T-cell (primary cell): Measurements from ENCODE around the gene SNAP47. TPM values are rescaled to one million over a fixed set of nuclear protein-coding genes. Genes with fewer than 3 reads are reported as not detected.

Experiments
- ATAC-seq, 4 experiments: fragments of 200-7000 bp in 3 of 4; fragments of 150-1000 bp in 1 of 4; cut with Tn5 transposase; replicated peaks in 1 of 4; 1 replicate in 3 of 4; 2 replicates in 1 of 4; pipeline ENCODE4 v1.10.0; 2021; ENCODE audit warnings: moderate library complexity in 3 of 4, mild to moderate bottlenecking in 2 of 4, moderate number of reproducible peaks in 1 of 4
- CTCF ChIA-PET, 2 donors: fragments of 300-600 bp; sonication (Branson Sonifier 250); formaldehyde crosslinking; loops; one replicate each; lab custom pipeline; 2022; ENCODE audit warnings: antibody characterized with exemption in 2 of 2; lab: Charles Lee
- POLR2A ChIA-PET, 2 donors: fragments of 300-600 bp; sonication (Branson Sonifier 250); formaldehyde crosslinking; loops; one replicate each; lab custom pipeline; 2022; ENCODE audit warnings: antibody characterized with exemption in 2 of 2; lab: Charles Lee
- DNase-seq, 35 experiments: peaks; one replicate each; pipeline versions ENCODE4 v3.0.0 to v3.0.0-alpha.2; 2013 to 2023
- H3K27ac ChIP-seq: one replicate; pipeline ENCODE4 v1.5.1; 2013; ENCODE audit warnings: low read length
- H3K27me3 ChIP-seq, 2 experiments: replicated peaks in 1 of 2; 1 replicate in 1 of 2; 2 replicates in 1 of 2; pipeline versions ENCODE4 v1.6.1 to v1.7.0; 2013; ENCODE audit warnings: low read length in 1 of 2, mixed read lengths in 1 of 2; ENCODE audit not compliant: control insufficient read depth in 2 of 2, insufficient read depth in 2 of 2; ENCODE audit errors: extremely low read depth in 1 of 2
- H3K36me3 ChIP-seq, 2 donors: 1 replicate in 1 of 2; 2 replicates in 1 of 2; pipeline versions ENCODE4 v1.6.1 to v1.7.0; 2013; ENCODE audit warnings: low read length in 1 of 2; ENCODE audit not compliant: control insufficient read depth in 2 of 2, insufficient read depth in 1 of 2; ENCODE audit errors: extremely low read depth in 1 of 2
- H3K4me1 ChIP-seq, 2 experiments: 1 replicate in 1 of 2; 2 replicates in 1 of 2; pipeline versions ENCODE4 v1.6.1 to v1.7.0; 2013; ENCODE audit warnings: low read length in 2 of 2, mixed read lengths in 1 of 2; ENCODE audit not compliant: insufficient read depth in 2 of 2, control insufficient read depth in 1 of 2; ENCODE audit errors: extremely low read depth in 1 of 2
- H3K4me3 ChIP-seq, 2 donors: 1 replicate in 1 of 2; 2 replicates in 1 of 2; pipeline versions ENCODE4 v1.5.1 to v1.7.0; 2013; ENCODE audit warnings: mild to moderate bottlenecking in 2 of 2, low read length in 1 of 2, moderate library complexity in 1 of 2; ENCODE audit not compliant: control insufficient read depth in 1 of 2; ENCODE audit errors: extremely low read depth in 1 of 2
- H3K9me3 ChIP-seq: 2 replicates; pipeline ENCODE4 v1.7.0; 2013
- H3K27ac Mint-ChIP-seq, 2 donors: one replicate each; pipeline ENCODE4 v1.8.0; 2020 to 2021; ENCODE audit warnings: mild to moderate bottlenecking in 2 of 2, mixed read lengths in 2 of 2
- H3K27me3 Mint-ChIP-seq, 2 donors: one replicate each; pipeline ENCODE4 v1.8.0; 2021 to 2022; ENCODE audit warnings: mixed read lengths in 2 of 2
- H3K36me3 Mint-ChIP-seq: one replicate; pipeline ENCODE4 v1.8.0; 2021; ENCODE audit warnings: mixed read lengths
- H3K4me1 Mint-ChIP-seq, 3 donors: one replicate each; pipeline ENCODE4 v1.8.0; 2020 to 2022; ENCODE audit warnings: mixed read lengths in 3 of 3, mild to moderate bottlenecking in 1 of 3
- H3K4me3 Mint-ChIP-seq, 3 donors: one replicate each; pipeline ENCODE4 v1.8.0; 2020 to 2022; ENCODE audit warnings: mild to moderate bottlenecking in 3 of 3, mixed read lengths in 3 of 3, moderate library complexity in 3 of 3
- H3K9me3 Mint-ChIP-seq, 3 donors: one replicate each; pipeline ENCODE4 v1.8.0; 2020 to 2022; ENCODE audit warnings: mixed read lengths in 3 of 3
- WGBS: methylation state at CpG from one replicate; pipeline ENCODE4 v1.1.5; 2013; ENCODE audit warnings: missing lambda C conversion rate; ENCODE audit not compliant: insufficient coverage; 5-methylcytosine and 5-hydroxymethylcytosine counted together
- total RNA-seq, 35 experiments: library from RNA in 6 of 35; stranded (reverse) in 6 of 35; fragments of 120-200 nt in 1 of 35; gene quantifications; one replicate each; pipeline versions ENCODE4 v1.2.1 to v1.2.4 and lab custom pipeline; 2013 to 2026

The SNAP47 gene
- total RNA-seq, 5 donors from 2014 or later (not counting 1 experiment from before 2014, with no cell fraction given) = 20.1 to 35.6 (median 30.7) TPM

- Mint-ChIP-seq H3K4me1 (peaks cover 28 to 53% (median 42%) of the 10 kb centered on the region in 3 donors), H3K4me3 (no peak overlapping the region), H3K27me3 (no peaks in the 10 kb centered on the region), H3K9me3 (no peaks in the 10 kb centered on the region), H3K36me3 (peaks cover 37% of the 10 kb centered on the region), H3K27ac (no peak overlapping the region)
- no peak for DNase-seq
- no peak overlapping the region for H3K27ac ChIP-seq
- H3K9me3 ChIP-seq = no peaks in the 10 kb centered on the region
- ATAC-seq = no peak
- WGBS = 93% methylated on average over 2 of the region's 7 CpGs
- ChIA-PET POLR2A (no interaction called here), CTCF (no interaction called here)
- H3K4me1 ChIP-seq = peaks cover 9 to 62% of the 10 kb centered on the region in 2 experiments
- no peaks in the 10 kb centered on the region for H3K27me3 ChIP-seq
- H3K36me3 ChIP-seq = peaks cover 12 to 23% of the 10 kb centered on the region in 2 donors
- H3K4me3 ChIP-seq = no peak overlapping the region
These were observed 36.5 kb downstream of the SNAP47 start for GRCh38 chr1:227771771-227772170.

- Mint-ChIP-seq H3K36me3 (peaks cover 31% of the 10 kb centered on the region), H3K9me3 (no peaks in the 10 kb centered on the region), H3K4me1 (peaks cover 16 to 35% (median 28%) of the 10 kb centered on the region in 3 donors), H3K4me3 (peak overlapping the region in 1 of 3 donors; percentile 65), H3K27ac (peak overlapping the region; percentile 83 to 93), H3K27me3 (no peaks in the 10 kb centered on the region)
- H3K9me3 ChIP-seq = no peaks in the 10 kb centered on the region
- H3K36me3 ChIP-seq = peaks cover 12 to 14% of the 10 kb centered on the region in 2 donors
- H3K27me3 ChIP-seq = no peaks in the 10 kb centered on the region
- CTCF ChIA-PET = interaction anchor here in 1 of 2 donors (0.6 to 0.7 kb wide), 2 partner anchors 40 to 243 kb away, joined by 3 read pairs; no protein-coding TSS in a partner anchor
- no peak for ATAC-seq
- no peak overlapping the region for H3K4me3 ChIP-seq
- DNase-seq = no peak
- peak overlapping the region; percentile 28 for H3K27ac ChIP-seq
- POLR2A ChIA-PET = no interaction called here
- peaks cover 2 to 47% of the 10 kb centered on the region in 2 experiments for H3K4me1 ChIP-seq
- 86% methylated on average over 9 of the region's 15 CpGs for WGBS
These were observed 38.3 kb downstream of the SNAP47 start for GRCh38 chr1:227773558-227773957.

GRCh38 chr1:227774051-227774731 lies 39.0 kb downstream of the SNAP47 start:
- peak overlapping the region; percentile 28 for H3K27ac ChIP-seq
- peaks cover 11 to 33% (median 28%) of the 10 kb centered on the region in 3 donors for H3K4me1 Mint-ChIP-seq
- H3K27me3 ChIP-seq = no peaks in the 10 kb centered on the region
- WGBS = 39% methylated on average over 12 of the region's 13 CpGs
- peaks cover 26% of the 10 kb centered on the region for H3K36me3 Mint-ChIP-seq
- no peak overlapping the region for H3K4me3 ChIP-seq
- peaks cover 2 to 47% of the 10 kb centered on the region in 2 experiments for H3K4me1 ChIP-seq
- DNase-seq (peak in 32 of 35 experiments; percentile 25 to 78 (median 49)), ATAC-seq (peak; percentile 74 to 95 (median 82))
- H3K9me3 Mint-ChIP-seq = no peaks in the 10 kb centered on the region
- no peaks in the 10 kb centered on the region for H3K9me3 ChIP-seq
- CTCF ChIA-PET = interaction anchor here (0.6 kb wide), 3 partner anchors 40 to 684 kb away, joined by 3 read pairs; a partner anchor contains a TSS
- POLR2A ChIA-PET = no interaction called here
- peaks cover 9 to 10% of the 10 kb centered on the region in 2 donors for H3K36me3 ChIP-seq
- H3K4me3 Mint-ChIP-seq = peak overlapping the region; percentile 4 to 65 (median 46)
- peak overlapping the region; percentile 83 to 93 for H3K27ac Mint-ChIP-seq
- H3K27me3 Mint-ChIP-seq = no peaks in the 10 kb centered on the region

GRCh38 chr1:227774821-227775661 lies 39.8 kb downstream of the SNAP47 start:
- WGBS = 93% methylated on average over 31 of the region's 42 CpGs
- Histone ChIP-seq H3K36me3 (peaks cover 9 to 10% of the 10 kb centered on the region in 2 donors), H3K9me3 (no peaks in the 10 kb centered on the region), H3K4me1 (peaks cover 2 to 47% of the 10 kb centered on the region in 2 experiments), H3K27me3 (no peaks in the 10 kb centered on the region), H3K27ac (no peak overlapping the region), H3K4me3 (no peak overlapping the region)
- Mint-ChIP-seq H3K27ac (no peak overlapping the region), H3K4me1 (peaks cover 11 to 33% (median 28%) of the 10 kb centered on the region in 3 donors), H3K36me3 (peaks cover 24% of the 10 kb centered on the region), H3K9me3 (no peaks in the 10 kb centered on the region), H3K27me3 (no peaks in the 10 kb centered on the region), H3K4me3 (no peak overlapping the region)
- CTCF ChIA-PET = interaction anchor here (0.5 to 0.9 kb wide), 4 partner anchors 13 to 683 kb away, joined by 3 read pairs; a partner anchor contains a TSS
- no peak for DNase-seq
- ATAC-seq = no peak
- POLR2A ChIA-PET = no interaction called here

GRCh38 chr1:227775841-227776240 lies 40.6 kb downstream of the SNAP47 start:
- WGBS = 92% methylated on average over 10 of the region's 10 CpGs
- Histone ChIP-seq H3K4me1 (peaks cover 2 to 47% of the 10 kb centered on the region in 2 experiments), H3K27me3 (no peaks in the 10 kb centered on the region), H3K9me3 (no peaks in the 10 kb centered on the region), H3K27ac (no peak overlapping the region), H3K36me3 (peaks cover 6 to 12% of the 10 kb centered on the region in 2 donors), H3K4me3 (no peak overlapping the region)
- no peak for DNase-seq
- ChIA-PET POLR2A (no interaction called here), CTCF (no interaction called here)
- H3K4me3 Mint-ChIP-seq = no peak overlapping the region
- H3K27me3 Mint-ChIP-seq = no peaks in the 10 kb centered on the region
- peaks cover 11 to 32% (median 28%) of the 10 kb centered on the region in 3 donors for H3K4me1 Mint-ChIP-seq
- ATAC-seq = no peak
- H3K9me3 Mint-ChIP-seq = no peaks in the 10 kb centered on the region
- no peak overlapping the region for H3K27ac Mint-ChIP-seq
- H3K36me3 Mint-ChIP-seq = peaks cover 20% of the 10 kb centered on the region

- no peaks in the 10 kb centered on the region for H3K27me3 ChIP-seq
- Mint-ChIP-seq H3K27ac (no peak overlapping the region), H3K36me3 (peaks cover 20% of the 10 kb centered on the region), H3K4me3 (no peak overlapping the region), H3K4me1 (peaks cover 11 to 32% (median 28%) of the 10 kb centered on the region in 3 donors), H3K9me3 (no peaks in the 10 kb centered on the region), H3K27me3 (no peaks in the 10 kb centered on the region)
- WGBS = 94% methylated on average over 7 of the region's 7 CpGs
- POLR2A ChIA-PET = no interaction called here
- H3K36me3 ChIP-seq = peaks cover 5 to 13% of the 10 kb centered on the region in 2 donors
- H3K4me3 ChIP-seq = no peak overlapping the region
- no peak overlapping the region for H3K27ac ChIP-seq
- ATAC-seq (no peak), DNase-seq (no peak)
- no peaks in the 10 kb centered on the region for H3K9me3 ChIP-seq
- CTCF ChIA-PET = no interaction called here
- H3K4me1 ChIP-seq = peaks cover 2 to 44% of the 10 kb centered on the region in 2 experiments
These were observed 41.1 kb downstream of the SNAP47 start for GRCh38 chr1:227776331-227776771.
